ENCODE measurements around the gene PSMF1. TPM values are rescaled to one million over a fixed set of nuclear protein-coding genes. Genes with fewer than 3 reads are reported as not detected.
A peak's percentile ranks its signal among the peaks of the same experiment; 100 is the strongest.
"Not testable (repeated sequence)": the region's sequence is repeated elsewhere in the genome, so short reads cannot be mapped to it uniquely, and the experiment has no call there.

The PSMF1 gene
- total RNA-seq, 2 donors from 2014 or later = 145 to 161 TPM

DNA sequence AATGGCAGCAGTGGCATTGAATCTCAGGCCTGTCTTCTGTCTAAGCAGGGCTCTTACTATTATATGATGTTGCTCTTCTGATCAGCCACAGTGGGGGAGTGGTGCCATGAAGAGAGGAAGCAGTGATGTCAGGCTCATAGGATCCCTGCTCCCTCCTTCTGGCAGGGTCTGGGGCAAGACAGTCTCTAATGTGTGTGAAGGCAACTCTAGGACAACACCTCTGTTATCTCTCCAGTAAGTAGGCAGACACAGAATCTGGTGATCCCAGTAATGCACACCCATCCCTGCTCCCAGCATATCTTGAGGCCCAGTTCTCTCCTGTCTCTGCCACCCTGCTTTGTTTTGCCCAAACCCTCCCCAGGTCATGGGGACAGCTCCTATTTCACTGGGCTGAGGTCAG lies 93.6 kb downstream of the PSMF1 start:
- Mint-ChIP-seq H3K27ac (no peak overlapping the region), H3K9me3 (no peaks in the 10 kb centered on the region), H3K4me1 (ENCODE audit: low read depth in 2 of 2) (peaks cover 0 to 4% of the 10 kb centered on the region in 2 donors), H3K36me3 (no peaks in the 10 kb centered on the region), H3K27me3 (peaks cover 32 to 34% of the 10 kb centered on the region in 2 donors), H3K4me3 (no peak overlapping the region)
- ATAC-seq = no peak
- DNase-seq (ENCODE audit: low spot score) = no peak

DNA sequence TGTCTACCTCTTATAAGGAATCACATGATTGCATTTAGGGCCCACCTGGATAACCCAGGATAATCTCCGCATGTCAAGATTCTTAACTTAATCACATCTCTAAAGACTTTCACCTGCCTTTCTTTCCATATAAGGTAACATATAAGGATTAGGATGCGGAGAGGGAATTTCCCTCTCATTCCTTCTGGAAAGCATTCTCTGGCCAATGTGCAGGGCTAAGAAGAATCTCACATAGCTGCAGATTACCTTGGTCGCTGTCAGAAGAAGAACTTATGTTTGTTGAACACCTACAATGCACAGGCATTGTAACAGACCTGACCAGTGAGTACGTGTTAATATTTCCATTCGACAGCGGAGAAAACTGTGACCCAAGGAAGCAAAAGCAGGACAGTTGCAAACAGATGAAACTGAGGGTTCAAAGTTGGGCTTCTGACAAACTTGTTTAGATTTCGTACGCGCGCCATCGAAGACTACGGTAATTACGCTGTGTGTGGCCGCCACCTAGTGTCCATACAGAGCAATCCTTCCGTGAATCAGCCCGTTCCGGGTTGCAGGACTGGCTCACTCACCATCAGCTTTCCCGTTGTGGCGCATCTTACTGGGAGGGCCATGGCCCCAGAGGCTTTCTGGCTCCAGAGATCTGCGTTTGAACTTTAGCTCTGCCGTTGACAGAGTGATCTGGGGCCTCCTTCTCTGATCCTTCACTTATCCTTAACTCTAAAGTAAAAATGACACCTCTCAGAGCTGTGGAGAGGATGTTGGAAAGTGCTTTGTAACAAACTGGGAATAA lies 94.4 kb downstream of the PSMF1 start:
- DNase-seq (ENCODE audit: low spot score) (peak; percentile 68), ATAC-seq (peak; percentile 84 to 87)
- Mint-ChIP-seq H3K27ac (no peak overlapping the region), H3K4me1 (ENCODE audit: low read depth in 2 of 2) (peaks cover 0 to 4% of the 10 kb centered on the region in 2 donors), H3K4me3 (no peak overlapping the region), H3K9me3 (no peaks in the 10 kb centered on the region), H3K36me3 (no peaks in the 10 kb centered on the region), H3K27me3 (peaks cover 33 to 37% of the 10 kb centered on the region in 2 donors)

DNA sequence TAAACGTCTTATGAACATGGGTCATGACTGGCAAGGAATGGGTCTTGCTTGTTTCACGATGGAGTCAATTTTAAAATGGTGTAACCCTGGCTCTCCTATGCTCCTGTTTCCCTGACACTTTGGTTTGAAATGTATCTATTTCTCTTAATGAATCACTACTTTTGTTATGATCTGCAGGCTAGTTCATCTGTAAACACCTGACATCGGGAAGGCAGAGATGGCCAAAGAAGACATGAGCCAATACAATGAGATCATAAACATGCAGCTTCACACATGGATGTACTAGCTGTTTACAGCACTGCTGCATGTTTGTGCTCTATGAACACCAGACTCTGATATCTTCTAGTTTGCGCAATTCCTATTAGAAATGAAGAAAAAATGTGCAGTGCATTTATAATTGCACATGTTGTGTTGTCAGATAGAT lies 96.4 kb downstream of the PSMF1 start:
- Mint-ChIP-seq H3K27ac (no peak overlapping the region), H3K27me3 (peaks cover 48 to 49% of the 10 kb centered on the region in 2 donors), H3K36me3 (no peaks in the 10 kb centered on the region)

DNA sequence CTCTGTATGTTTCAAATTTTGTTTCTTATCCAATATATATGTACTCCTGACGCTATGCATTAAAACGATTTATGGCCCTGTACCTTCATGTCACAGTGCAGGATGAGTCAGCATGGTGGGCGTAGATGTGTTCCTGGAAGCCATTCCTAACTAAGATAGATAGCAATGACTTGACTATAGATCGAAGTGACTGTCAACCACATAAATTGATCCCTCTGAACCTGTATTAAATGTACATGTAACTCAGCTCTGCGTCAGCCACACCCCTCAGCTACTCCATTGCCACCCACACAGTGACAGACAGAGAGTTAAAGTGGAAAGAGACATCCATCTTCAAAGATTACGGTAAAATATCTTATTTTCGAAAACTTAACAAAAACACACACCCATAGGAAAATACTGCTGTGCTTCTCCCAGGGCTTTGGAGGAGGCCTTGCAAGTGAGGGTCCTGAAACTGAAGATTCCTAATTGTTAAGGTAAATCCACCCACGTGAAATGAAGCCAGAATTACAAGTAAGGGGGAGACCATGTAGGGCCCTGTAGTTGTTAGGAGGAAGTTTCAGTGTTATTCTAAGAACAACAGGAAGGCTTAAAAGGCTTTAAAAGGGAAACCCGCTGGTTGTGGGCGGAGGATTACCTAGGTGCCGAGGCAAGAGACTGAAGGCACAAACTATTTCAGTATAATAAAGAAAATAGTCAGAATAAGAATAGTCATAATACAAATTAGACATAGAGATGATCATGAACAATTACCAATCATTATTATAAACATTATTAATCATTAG lies 97.2 kb downstream of the PSMF1 start:
- Mint-ChIP-seq H3K36me3 (no peaks in the 10 kb centered on the region), H3K4me1 (ENCODE audit: low read depth in 2 of 2) (peaks cover 0 to 4% of the 10 kb centered on the region in 2 donors), H3K27me3 (peaks cover 44 to 47% of the 10 kb centered on the region in 2 donors), H3K9me3 (no peaks in the 10 kb centered on the region), H3K4me3 (no peak overlapping the region), H3K27ac (no peak overlapping the region)
- DNase-seq (ENCODE audit: low spot score) (no peak), ATAC-seq (peak in 1 of 2 donors; percentile 31)

More for the DNA sequence above, 96.4 kb downstream of the PSMF1 start:
- ATAC-seq = no peak
- H3K4me1 Mint-ChIP-seq (ENCODE audit: low read depth in 2 of 2) = peaks cover 0 to 4% of the 10 kb centered on the region in 2 donors
- no peak overlapping the region for H3K4me3 Mint-ChIP-seq
- no peaks in the 10 kb centered on the region for H3K9me3 Mint-ChIP-seq
- DNase-seq (ENCODE audit: low spot score) = no peak

DNA sequence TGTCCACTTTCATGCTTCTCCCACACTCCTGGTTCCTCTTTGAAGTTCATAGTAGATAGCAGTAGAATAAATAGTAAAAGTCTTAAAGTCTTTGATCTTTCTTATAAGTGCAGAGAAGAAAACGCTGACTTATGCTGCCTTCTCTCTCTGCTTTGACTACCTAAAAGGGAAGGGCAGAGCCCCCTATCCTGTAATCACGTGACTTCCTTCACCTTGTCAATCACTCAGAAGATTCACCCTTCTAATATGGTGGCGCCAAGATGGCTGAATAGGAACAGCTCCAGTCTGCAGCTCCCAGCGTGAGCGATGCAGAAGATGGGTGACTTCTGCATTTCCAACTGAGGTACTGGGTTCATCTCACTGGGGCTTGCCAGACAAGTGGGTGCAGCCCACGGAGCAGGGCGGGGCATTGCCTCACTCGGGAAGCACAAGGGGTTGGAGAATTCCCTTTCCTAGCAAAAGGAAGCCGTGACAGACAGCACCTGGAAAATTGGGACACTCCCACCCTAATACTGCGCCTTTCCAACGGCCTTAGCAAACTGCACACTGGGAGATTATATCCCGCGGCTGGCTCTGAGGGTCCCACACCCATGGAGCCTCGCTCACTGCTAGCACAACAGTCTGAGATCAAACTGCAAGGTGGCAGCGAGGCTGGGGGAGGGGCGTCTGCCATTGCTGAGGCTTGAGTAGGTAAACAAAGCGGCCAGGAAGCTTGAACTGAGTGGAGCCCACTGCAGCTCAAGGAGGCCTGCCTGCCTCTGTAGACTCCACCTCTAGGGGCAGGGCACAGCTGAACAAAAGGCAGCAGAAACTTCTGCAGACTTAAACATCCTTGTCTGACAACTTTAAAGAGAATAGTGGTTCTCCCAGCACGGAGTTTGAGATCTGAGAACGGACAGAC lies 98.4 kb downstream of the PSMF1 start:
- not testable (repeated sequence) for DNase-seq (ENCODE audit: low spot score); ATAC-seq; H3K4me3 Mint-ChIP-seq; H3K36me3 Mint-ChIP-seq; H3K9me3 Mint-ChIP-seq; H3K27ac Mint-ChIP-seq; H3K4me1 Mint-ChIP-seq (ENCODE audit: low read depth in 2 of 2)
- peaks cover 39 to 45% of the 10 kb centered on the region in 2 donors for H3K27me3 Mint-ChIP-seq

Other genes with a start within 250 kb of the PSMF1 start
- not detected for gene ANGPT4, start 202.3 kb upstream of the PSMF1 start, total RNA-seq
- under 1 TPM in 1 of 2 donors, not detected in 1; 0.19 TPM for gene RSPO4, start 116.3 kb upstream of the PSMF1 start, total RNA-seq
- gene TMEM74B, start 66.4 kb downstream of the PSMF1 start, total RNA-seq = not detected
- gene C20orf202, start 84.9 kb downstream of the PSMF1 start, total RNA-seq = under 1 TPM in 1 of 2 donors, not detected in 1; 0.40 TPM
- not detected for gene RAD21L1, start 107.4 kb downstream of the PSMF1 start, total RNA-seq
- 1 to 10 TPM; 1.5 to 1.9 TPM for gene SNPH, start 147.7 kb downstream of the PSMF1 start, total RNA-seq
- 1 to 10 TPM in 1 of 2 donors, under 1 TPM in 1; 0.89 to 1.5 TPM for gene SDCBP2, start 210.5 kb downstream of the PSMF1 start, total RNA-seq